IgD-negative memory B cell (primary cell): Measurements from ENCODE around the gene SLC24A3. TPM values are rescaled to one million over a fixed set of nuclear protein-coding genes. Genes with fewer than 3 reads are reported as not detected.

Experiments used
- H3K27ac Mint-ChIP-seq, 3 donors: one replicate each; pipeline ENCODE4 v1.8.0; 2020 to 2022; ENCODE audit warnings: mild to moderate bottlenecking in 3 of 3, mixed read lengths in 3 of 3, moderate library complexity in 1 of 3
- H3K27me3 Mint-ChIP-seq: one replicate; pipeline ENCODE4 v1.8.0; 2021; ENCODE audit warnings: mixed read lengths
- H3K36me3 Mint-ChIP-seq: one replicate; pipeline ENCODE4 v1.8.0; 2020; ENCODE audit warnings: mild to moderate bottlenecking, mixed read lengths
- H3K4me1 Mint-ChIP-seq, 3 donors: one replicate each; pipeline ENCODE4 v1.8.0; 2020 to 2022; ENCODE audit warnings: mixed read lengths in 3 of 3, mild to moderate bottlenecking in 1 of 3
- H3K4me3 Mint-ChIP-seq, 4 donors: one replicate each; pipeline ENCODE4 v1.8.0; 2020 to 2022; ENCODE audit warnings: mild to moderate bottlenecking in 4 of 4, mixed read lengths in 4 of 4, moderate library complexity in 3 of 4
- H3K9me3 Mint-ChIP-seq, 3 donors: one replicate each; pipeline ENCODE4 v1.8.0; 2020 to 2021; ENCODE audit warnings: mixed read lengths in 3 of 3, mild to moderate bottlenecking in 1 of 3
- polyA plus RNA-seq: library from polyadenylated mRNA; unstranded; fragments of 300-500 nt; fragmentation: Illumina TruSeq; gene quantifications from one replicate; pipeline ENCODE4 v1.2.3, GENCODE V29; 2021

SLC24A3 gene
- polyA plus RNA-seq, 1 donor from 2014 or later = not detected

DNA sequence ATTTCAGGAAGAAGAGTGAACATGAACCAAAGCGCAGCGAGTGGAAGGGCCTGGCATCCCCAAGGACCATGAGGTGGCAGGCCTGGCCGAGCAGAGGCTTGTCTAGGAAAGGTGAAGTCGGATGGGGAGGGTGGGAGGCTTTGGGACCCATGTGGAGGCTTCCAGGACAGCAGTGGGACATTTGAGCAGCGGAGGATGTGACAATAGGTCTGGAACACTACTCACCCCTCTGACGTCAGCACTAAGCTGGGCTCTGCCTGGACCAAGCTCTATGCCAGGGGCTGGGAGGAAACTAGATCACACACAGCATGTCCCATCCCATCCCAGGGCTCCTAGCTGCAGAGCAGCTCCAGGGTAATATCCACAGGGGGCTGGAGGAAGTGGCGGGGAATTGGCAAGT lies 370.3 kb downstream of the SLC24A3 start:
- H3K4me1 Mint-ChIP-seq = no peaks in the 10 kb centered on the region
- H3K4me3 Mint-ChIP-seq = no peak overlapping the region
- H3K36me3 Mint-ChIP-seq = no peaks in the 10 kb centered on the region
- peaks cover 2% of the 10 kb centered on the region for H3K27me3 Mint-ChIP-seq
- no peak overlapping the region for H3K27ac Mint-ChIP-seq
- no peaks in the 10 kb centered on the region for H3K9me3 Mint-ChIP-seq

GRCh38 chr20:19583532-19584175 lies 371.2 kb downstream of the SLC24A3 start:
- H3K4me3 Mint-ChIP-seq = no peak overlapping the region
- H3K27ac Mint-ChIP-seq = no peak overlapping the region
- no peaks in the 10 kb centered on the region for H3K4me1 Mint-ChIP-seq
- no peaks in the 10 kb centered on the region for H3K36me3 Mint-ChIP-seq
- no peaks in the 10 kb centered on the region for H3K9me3 Mint-ChIP-seq
- H3K27me3 Mint-ChIP-seq = peaks cover 2% of the 10 kb centered on the region

- no peak overlapping the region for H3K27ac Mint-ChIP-seq
- no peak overlapping the region for H3K4me3 Mint-ChIP-seq
- peaks cover under 1% of the 10 kb centered on the region for H3K27me3 Mint-ChIP-seq
- peaks cover 0 to 3% (median 0%) of the 10 kb centered on the region in 3 donors for H3K4me1 Mint-ChIP-seq
- H3K36me3 Mint-ChIP-seq = peaks cover 2% of the 10 kb centered on the region
- H3K9me3 Mint-ChIP-seq = peaks cover 0 to 6% (median 0%) of the 10 kb centered on the region in 3 donors
Measured at GRCh38 chr20:19588241-19588640, 375.8 kb downstream of the SLC24A3 start.

GRCh38 chr20:19588732-19589131 lies 376.3 kb downstream of the SLC24A3 start:
- Mint-ChIP-seq H3K4me3 (no peak overlapping the region), H3K27ac (peak overlapping the region in 1 of 3 donors; percentile 49), H3K4me1 (peaks cover 0 to 3% (median 0%) of the 10 kb centered on the region in 3 donors), H3K36me3 (peaks cover 2% of the 10 kb centered on the region), H3K27me3 (peaks cover 2% of the 10 kb centered on the region), H3K9me3 (peaks cover 0 to 6% (median 0%) of the 10 kb centered on the region in 3 donors)

DNA sequence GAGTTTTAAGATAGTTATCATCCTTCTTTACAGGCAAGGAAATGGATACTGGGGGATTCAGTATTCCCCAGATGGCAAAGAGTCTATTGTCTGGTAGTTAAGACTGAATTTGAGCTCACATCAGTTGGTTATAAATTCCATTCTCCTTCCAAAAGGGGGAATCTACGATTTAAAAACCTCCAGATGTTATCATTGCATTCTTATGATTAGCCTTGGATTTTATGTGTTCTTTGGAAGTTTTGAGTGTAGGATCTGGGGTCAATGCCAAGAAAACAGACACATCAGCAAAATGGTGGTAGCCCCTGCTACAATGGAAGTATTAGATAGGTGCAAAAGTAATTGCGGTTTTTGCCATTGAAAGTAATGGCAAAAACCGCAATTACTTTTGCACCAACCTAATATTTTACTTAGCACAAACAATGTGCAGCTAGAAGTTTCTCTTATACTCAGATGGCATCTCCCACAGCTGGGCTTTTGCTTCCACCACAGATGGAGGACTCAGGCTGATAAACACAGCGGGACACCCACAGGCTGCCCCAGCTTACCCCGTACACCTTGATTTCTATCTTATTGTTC lies 377.4 kb downstream of the SLC24A3 start:
- H3K4me3 Mint-ChIP-seq = no peak overlapping the region
- H3K36me3 Mint-ChIP-seq = peaks cover 2% of the 10 kb centered on the region
- H3K27me3 Mint-ChIP-seq = peaks cover 2% of the 10 kb centered on the region
- H3K27ac Mint-ChIP-seq = no peak overlapping the region
- peaks cover 0 to 6% (median 0%) of the 10 kb centered on the region in 3 donors for H3K9me3 Mint-ChIP-seq
- H3K4me1 Mint-ChIP-seq = peaks cover 0 to 3% (median 0%) of the 10 kb centered on the region in 3 donors

DNA sequence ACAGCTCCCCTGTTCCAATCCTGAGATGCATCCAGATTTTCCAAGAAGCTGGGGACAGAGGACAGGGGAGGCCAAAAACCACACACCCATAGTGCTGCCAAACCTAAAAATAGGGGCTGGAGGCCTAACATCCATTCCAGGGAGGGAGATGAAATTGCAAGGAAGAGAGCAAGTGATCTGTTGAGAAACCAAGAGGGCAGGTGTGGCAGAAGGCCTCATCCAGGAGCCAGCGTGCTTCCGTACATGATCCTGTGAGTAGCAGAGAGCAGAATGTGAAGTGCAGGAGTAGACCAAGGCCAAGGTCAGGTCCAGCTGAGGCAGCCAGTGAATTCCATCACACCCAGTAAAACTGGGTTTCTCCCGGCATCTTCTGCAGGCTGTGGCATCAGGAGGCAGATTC lies 377.9 kb downstream of the SLC24A3 start:
- H3K27me3 Mint-ChIP-seq = peaks cover 2% of the 10 kb centered on the region
- H3K9me3 Mint-ChIP-seq = peaks cover 0 to 6% (median 0%) of the 10 kb centered on the region in 3 donors
- H3K27ac Mint-ChIP-seq = no peak overlapping the region
- H3K36me3 Mint-ChIP-seq = peaks cover 2% of the 10 kb centered on the region
- H3K4me1 Mint-ChIP-seq = peaks cover 0 to 3% (median 0%) of the 10 kb centered on the region in 3 donors
- peak overlapping the region in 1 of 4 donors; percentile 69 for H3K4me3 Mint-ChIP-seq

GRCh38 chr20:19593762-19594161 lies 381.3 kb downstream of the SLC24A3 start:
- Mint-ChIP-seq H3K9me3 (peaks cover 0 to 6% (median 0%) of the 10 kb centered on the region in 3 donors), H3K27ac (no peak overlapping the region), H3K4me3 (no peak overlapping the region), H3K36me3 (peaks cover 2% of the 10 kb centered on the region), H3K27me3 (peaks cover 2% of the 10 kb centered on the region), H3K4me1 (peaks cover 0 to 3% (median 0%) of the 10 kb centered on the region in 3 donors)

GRCh38 chr20:19594896-19595295 lies 382.5 kb downstream of the SLC24A3 start:
- Mint-ChIP-seq H3K4me3 (no peak overlapping the region), H3K9me3 (peaks cover 0 to 6% (median 0%) of the 10 kb centered on the region in 3 donors), H3K36me3 (peaks cover 2% of the 10 kb centered on the region), H3K27ac (no peak overlapping the region), H3K4me1 (peaks cover 0 to 3% (median 0%) of the 10 kb centered on the region in 3 donors), H3K27me3 (peaks cover 2% of the 10 kb centered on the region)

- peaks cover 1% of the 10 kb centered on the region for H3K27me3 Mint-ChIP-seq
- no peak overlapping the region for H3K4me3 Mint-ChIP-seq
- H3K4me1 Mint-ChIP-seq = no peaks in the 10 kb centered on the region
- no peak overlapping the region for H3K27ac Mint-ChIP-seq
- no peaks in the 10 kb centered on the region for H3K36me3 Mint-ChIP-seq
- no peaks in the 10 kb centered on the region for H3K9me3 Mint-ChIP-seq
Measured at GRCh38 chr20:19598117-19598850, 385.8 kb downstream of the SLC24A3 start.

DNA sequence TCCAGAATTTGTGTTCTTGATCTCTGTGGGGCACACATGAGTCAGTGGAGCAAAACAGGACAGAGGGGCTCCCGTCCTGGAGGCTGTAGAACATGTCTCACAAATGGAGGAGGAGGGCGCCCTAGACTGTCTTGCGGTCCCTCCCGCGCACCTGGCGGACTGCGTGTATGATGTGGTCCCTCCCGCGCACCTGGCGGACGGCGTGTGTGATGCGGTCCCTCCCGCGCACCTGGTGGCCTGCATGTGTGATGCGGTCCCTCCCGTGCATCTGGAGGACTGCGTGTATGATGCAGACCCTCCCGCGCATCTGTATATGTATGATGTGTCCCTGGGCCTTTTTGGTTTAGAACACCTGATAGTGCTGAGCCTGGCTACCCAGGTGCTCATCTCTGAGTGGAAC lies 386.8 kb downstream of the SLC24A3 start:
- no peaks in the 10 kb centered on the region for H3K4me1 Mint-ChIP-seq
- H3K36me3 Mint-ChIP-seq = no peaks in the 10 kb centered on the region
- H3K27ac Mint-ChIP-seq = peak overlapping the region in 1 of 3 donors; percentile 6
- no peak overlapping the region for H3K4me3 Mint-ChIP-seq
- no peaks in the 10 kb centered on the region for H3K27me3 Mint-ChIP-seq
- no peaks in the 10 kb centered on the region for H3K9me3 Mint-ChIP-seq

GRCh38 chr20:19600042-19600441 lies 387.6 kb downstream of the SLC24A3 start:
- no peak overlapping the region for H3K4me3 Mint-ChIP-seq
- no peak overlapping the region for H3K27ac Mint-ChIP-seq
- H3K9me3 Mint-ChIP-seq = no peaks in the 10 kb centered on the region
- H3K4me1 Mint-ChIP-seq = no peaks in the 10 kb centered on the region
- H3K27me3 Mint-ChIP-seq = peaks cover 2% of the 10 kb centered on the region
- no peaks in the 10 kb centered on the region for H3K36me3 Mint-ChIP-seq

DNA sequence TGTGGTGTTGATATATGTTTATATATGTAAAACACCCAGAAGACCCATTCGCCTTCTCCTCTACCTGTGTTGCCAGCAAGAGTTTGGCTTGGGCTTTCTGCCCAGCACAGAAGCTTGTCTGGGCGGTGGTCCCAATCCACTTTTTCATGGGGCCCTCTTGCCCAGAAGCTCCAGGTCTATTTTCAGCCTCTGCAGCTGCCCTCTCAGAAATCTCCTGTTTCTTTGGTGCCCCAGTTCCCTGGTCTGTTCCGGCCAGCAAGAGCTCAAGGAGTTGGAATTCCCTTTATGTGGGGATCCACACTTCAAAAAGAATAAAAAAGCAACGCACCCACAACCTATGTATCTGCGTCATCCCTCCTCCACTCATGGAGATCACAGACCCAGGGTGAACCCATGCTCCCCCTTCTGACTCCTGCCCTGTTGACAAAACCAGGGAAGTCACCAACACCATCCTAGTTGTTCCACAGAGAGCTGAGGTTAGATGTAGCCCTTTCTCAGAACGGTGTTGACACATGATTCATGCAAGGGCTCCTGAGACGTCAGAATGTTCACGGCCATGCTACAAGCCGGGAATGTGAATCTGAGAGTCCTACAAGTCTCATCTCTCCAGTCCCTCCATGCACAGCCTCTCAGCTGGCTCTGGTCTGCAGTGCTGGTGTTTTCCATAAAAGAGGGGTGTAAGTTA lies 388.8 kb downstream of the SLC24A3 start:
- no peak overlapping the region for H3K27ac Mint-ChIP-seq
- H3K27me3 Mint-ChIP-seq = peaks cover 2% of the 10 kb centered on the region
- H3K4me3 Mint-ChIP-seq = no peak overlapping the region
- H3K4me1 Mint-ChIP-seq = no peaks in the 10 kb centered on the region
- H3K9me3 Mint-ChIP-seq = no peaks in the 10 kb centered on the region
- H3K36me3 Mint-ChIP-seq = no peaks in the 10 kb centered on the region

DNA sequence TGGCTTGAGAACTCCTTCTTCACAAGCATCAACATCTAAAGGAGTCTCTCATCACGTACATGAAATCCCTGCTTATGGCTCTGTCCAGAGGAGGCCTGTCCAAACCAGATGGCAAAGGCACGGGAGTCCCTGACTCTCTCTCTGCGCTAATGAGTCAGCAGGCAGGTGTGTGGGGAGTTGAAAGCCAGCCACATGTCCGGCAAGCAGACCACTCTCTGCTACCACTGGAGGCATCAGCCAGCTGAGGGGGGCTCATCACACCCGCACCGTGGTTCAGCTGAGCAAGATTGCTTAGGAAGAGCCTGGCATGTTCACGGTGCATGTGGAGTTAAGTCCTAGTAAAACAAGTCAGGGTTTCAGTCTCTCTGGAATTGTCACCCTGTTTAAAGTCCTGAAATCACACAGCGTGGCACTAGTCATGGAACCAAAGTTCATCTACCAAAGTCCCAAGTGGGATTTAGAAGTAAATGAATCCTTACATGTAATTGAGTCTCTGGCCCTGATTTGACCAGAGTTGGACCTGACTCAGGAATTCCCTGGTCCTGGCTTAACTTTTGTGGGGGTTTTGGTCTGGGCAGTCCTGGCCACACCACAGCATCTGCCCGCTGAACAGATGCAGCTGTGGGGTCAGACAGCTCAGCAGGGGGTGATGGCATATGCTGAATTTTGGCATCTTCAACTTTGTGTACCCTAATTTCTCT lies 390.4 kb downstream of the SLC24A3 start:
- H3K4me1 Mint-ChIP-seq = no peaks in the 10 kb centered on the region
- H3K36me3 Mint-ChIP-seq = no peaks in the 10 kb centered on the region
- H3K9me3 Mint-ChIP-seq = no peaks in the 10 kb centered on the region
- H3K27ac Mint-ChIP-seq = no peak overlapping the region
- no peak overlapping the region for H3K4me3 Mint-ChIP-seq
- peaks cover 4% of the 10 kb centered on the region for H3K27me3 Mint-ChIP-seq

GRCh38 chr20:19603376-19603750 lies 390.9 kb downstream of the SLC24A3 start:
- H3K27ac Mint-ChIP-seq = no peak overlapping the region

More at GRCh38 chr20:19603376-19603750, 390.9 kb downstream of the SLC24A3 start:
- Mint-ChIP-seq H3K27me3 (peaks cover 4% of the 10 kb centered on the region), H3K4me1 (no peaks in the 10 kb centered on the region), H3K4me3 (no peak overlapping the region), H3K36me3 (no peaks in the 10 kb centered on the region), H3K9me3 (no peaks in the 10 kb centered on the region)
